A172 (cell line): ENCODE results near the gene TCFL5. TPM values are rescaled to one million over a fixed set of nuclear protein-coding genes. Genes with fewer than 3 reads are reported as not detected.

Source experiments
- DNase-seq: peaks from one replicate; pipeline ENCODE4 v3.0.0-alpha.2; 2015; ENCODE audit warnings: low spot score
- total RNA-seq: library from RNA; depleted of rRNA; stranded (reverse); fragments of >200 nt; shearing (Covaris generic); gene quantifications from 2 replicates; pipeline ENCODE4 v1.2.3, GENCODE V29; 2014; rRNA removed

The TCFL5 gene
- total RNA-seq, 1 experiment from 2014 or later = 23.7 TPM

- DNase-seq = no peak
Observed at GRCh38 chr20:62797671-62798532, 63.7 kb downstream of the TCFL5 start.

- DNase-seq = no peak
Observed at GRCh38 chr20:62796699-62797491, 64.7 kb downstream of the TCFL5 start.

GRCh38 chr20:62795023-62795761, 66.4 kb downstream of the TCFL5 start:
- no peak for DNase-seq

- DNase-seq = peak; percentile 86
Observed at GRCh38 chr20:62794007-62794724, 67.5 kb downstream of the TCFL5 start.

GRCh38 chr20:62793757-62794006, 67.9 kb downstream of the TCFL5 start:
- no peak for DNase-seq

- no peak for DNase-seq
Observed at GRCh38 chr20:62792940-62793756, 68.5 kb downstream of the TCFL5 start.

GRCh38 chr20:62792182-62792939, 69.3 kb downstream of the TCFL5 start:
- peak; percentile 51 for DNase-seq

- DNase-seq = peak; percentile 91
Observed at GRCh38 chr20:62791301-62792181, 70.1 kb downstream of the TCFL5 start.

Other genes with a start within 250 kb of the TCFL5 start
- gene SLCO4A1, start 219.3 kb downstream of the TCFL5 start, total RNA-seq = 26.5 and 34.8 TPM in 2 replicates
- gene NTSR1, start 153.0 kb downstream of the TCFL5 start, total RNA-seq = 8.3 and 9.0 TPM in 2 replicates
- gene MRGBP, start 65.3 kb downstream of the TCFL5 start, total RNA-seq = 60.5 and 63.2 TPM in 2 replicates
- 66.0 and 90.7 TPM in 2 replicates for gene OGFR, start 57.0 kb downstream of the TCFL5 start, total RNA-seq
- 1.9 and 2.8 TPM in 2 replicates for gene COL9A3, start 44.8 kb downstream of the TCFL5 start, total RNA-seq
- 33.8 and 38.1 TPM in 2 replicates for gene DIDO1, start 64.7 kb upstream of the TCFL5 start, total RNA-seq
- 25.8 and 28.9 TPM in 2 replicates for gene GID8, start 76.3 kb upstream of the TCFL5 start, total RNA-seq
- gene SLC17A9, start 90.9 kb upstream of the TCFL5 start, total RNA-seq = not detected in 2 replicates
- not detected in 2 replicates for gene BHLHE23, start 145.1 kb upstream of the TCFL5 start, total RNA-seq